Activated CD4-positive, alpha-beta memory T cell treated with anti-CD3 and anti-CD28 coated beads for 36 hours (primary cell): Measurements from ENCODE around the gene AQP3. TPM values are rescaled to one million over a fixed set of nuclear protein-coding genes. Genes with fewer than 3 reads are reported as not detected.
"Not testable (repeated sequence)": the region's sequence is repeated elsewhere in the genome, so short reads cannot be mapped to it uniquely, and the experiment has no call there.

Experiments used
- CTCF ChIA-PET: fragments of 350-600 bp; sonication (Branson Sonifier 250); formaldehyde crosslinking; loops from one replicate; lab custom pipeline; 2021; ENCODE audit warnings: antibody characterized with exemption, inconsistent platforms; lab: Charles Lee
- POLR2A ChIA-PET: fragments of 350-600 bp; sonication (Branson Sonifier 250); formaldehyde crosslinking; loops from one replicate; lab custom pipeline; 2021; ENCODE audit warnings: antibody characterized with exemption; lab: Charles Lee
- DNase-seq: peaks from one replicate; pipeline ENCODE4 v3.0.0-alpha.2; 2020
- H3K27ac Mint-ChIP-seq: one replicate; pipeline ENCODE4 v1.8.0; 2021; ENCODE audit warnings: mixed read lengths
- H3K27me3 Mint-ChIP-seq: one replicate; pipeline ENCODE4 v1.8.0; 2021; ENCODE audit warnings: mixed read lengths
- H3K36me3 Mint-ChIP-seq: one replicate; pipeline ENCODE4 v1.8.0; 2021; ENCODE audit warnings: mixed read lengths
- H3K4me1 Mint-ChIP-seq: one replicate; pipeline ENCODE4 v1.8.0; 2021; ENCODE audit warnings: low read depth, mixed read lengths
- H3K4me3 Mint-ChIP-seq: one replicate; pipeline ENCODE4 v1.8.0; 2021; ENCODE audit warnings: mild to moderate bottlenecking, mixed read lengths
- H3K9me3 Mint-ChIP-seq: one replicate; pipeline ENCODE4 v1.8.0; 2021; ENCODE audit warnings: mixed read lengths
- intact Hi-C: fragments of 100-400 bp; cut with micrococcal nuclease; formaldehyde crosslinking; loops from one replicate; pipeline ENCODE4 v1.15.1; 2023
- total RNA-seq, 2 experiments: library from RNA; stranded (reverse); gene quantifications; one replicate each; pipeline ENCODE4 v1.2.3, GENCODE V29; 2021

The AQP3 gene
- total RNA-seq, 2 experiments from 2014 or later: 19.4 to 20.2 TPM

- H3K4me1 Mint-ChIP-seq: peaks cover 11% of the 10 kb centered on the region
- no peak overlapping the region for H3K4me3 Mint-ChIP-seq
- H3K9me3 Mint-ChIP-seq: no peaks in the 10 kb centered on the region
- H3K27ac Mint-ChIP-seq: no peak overlapping the region
- intact Hi-C loops: no loop called here
- peaks cover 36% of the 10 kb centered on the region for H3K36me3 Mint-ChIP-seq
- DNase-seq: no peak
- CTCF ChIA-PET: interaction anchor here (1.1 to 20.4 kb wide), 9 partner anchors 9 to 177 kb away, joined by 3 to 386 read pairs (median 11); partner anchors contain the start of genes AQP3, AQP7, NFX1 and NOL6
- no peaks in the 10 kb centered on the region for H3K27me3 Mint-ChIP-seq
- POLR2A ChIA-PET: interaction anchor here (0.8 to 1.0 kb wide), 2 partner anchors 8 to 9 kb away, joined by 3 to 4 read pairs; partner anchors contain the start of gene NOL6
Observed at GRCh38 chr9:33464045-33464636, 16.7 kb upstream of the AQP3 start.

- intact Hi-C loops: no loop called here
- Mint-ChIP-seq H3K4me1 (peaks cover 21% of the 10 kb centered on the region), H3K27me3 (no peaks in the 10 kb centered on the region), H3K4me3 (no peak overlapping the region), H3K27ac (no peak overlapping the region), H3K36me3 (peaks cover 32% of the 10 kb centered on the region), H3K9me3 (no peaks in the 10 kb centered on the region)
- CTCF ChIA-PET: interaction anchor here (1.9 to 20.4 kb wide), 4 partner anchors 12 to 88 kb away, joined by 7 to 386 read pairs (median 17); partner anchors contain the start of gene AQP3
- no peak for DNase-seq
- POLR2A ChIA-PET: interaction anchor here (1.4 kb wide), 1 partner anchor 11 kb away, joined by 5 read pairs; the partner anchor contains the start of gene NOL6
Observed at GRCh38 chr9:33463151-33463550, 15.8 kb upstream of the AQP3 start.

GRCh38 chr9:33461492-33461891, 14.1 kb upstream of the AQP3 start:
- H3K27me3 Mint-ChIP-seq: no peaks in the 10 kb centered on the region
- H3K27ac Mint-ChIP-seq: no peak overlapping the region
- CTCF ChIA-PET: interaction anchor here (0.9 to 22.0 kb wide), 6 partner anchors 5 to 86 kb away, joined by 3 to 386 read pairs (median 19); partner anchors contain the start of genes AQP3 and NOL6
- no peak overlapping the region for H3K4me3 Mint-ChIP-seq
- intact Hi-C loops: no loop called here
- peaks cover 33% of the 10 kb centered on the region for H3K4me1 Mint-ChIP-seq
- POLR2A ChIA-PET: interaction anchor here (2.4 kb wide), 1 partner anchor 14 kb away, joined by 7 read pairs; the partner anchor contains the start of gene AQP3
- H3K9me3 Mint-ChIP-seq: no peaks in the 10 kb centered on the region
- DNase-seq: no peak
- peaks cover 21% of the 10 kb centered on the region for H3K36me3 Mint-ChIP-seq

GRCh38 chr9:33460854-33461253, 13.5 kb upstream of the AQP3 start:
- intact Hi-C loops: no loop called here
- Mint-ChIP-seq H3K4me3 (no peak overlapping the region), H3K4me1 (peaks cover 39% of the 10 kb centered on the region), H3K27me3 (no peaks in the 10 kb centered on the region), H3K9me3 (no peaks in the 10 kb centered on the region), H3K27ac (peak overlapping the region; percentile 33), H3K36me3 (peaks cover 15% of the 10 kb centered on the region)
- POLR2A ChIA-PET: interaction anchor here (2.2 to 2.4 kb wide), 2 partner anchors 13 kb away, joined by 7 to 12 read pairs; partner anchors contain the start of genes AQP3 and NOL6
- no peak for DNase-seq
- CTCF ChIA-PET: interaction anchor here (0.9 to 22.0 kb wide), 5 partner anchors 6 to 86 kb away, joined by 3 to 386 read pairs (median 27); partner anchors contain the start of genes AQP3 and NOL6

GRCh38 chr9:33459115-33459514, 11.7 kb upstream of the AQP3 start:
- CTCF ChIA-PET: interaction anchor here (2.2 to 22.0 kb wide), 4 partner anchors 8 to 84 kb away, joined by 7 to 386 read pairs (median 206); partner anchors contain the start of genes AQP3 and NOL6
- intact Hi-C loops: no loop called here
- H3K27me3 Mint-ChIP-seq: no peaks in the 10 kb centered on the region
- H3K27ac Mint-ChIP-seq: peak overlapping the region; percentile 89
- no peak for DNase-seq
- no peak overlapping the region for H3K4me3 Mint-ChIP-seq
- peaks cover 51% of the 10 kb centered on the region for H3K4me1 Mint-ChIP-seq
- peaks cover 4% of the 10 kb centered on the region for H3K36me3 Mint-ChIP-seq
- POLR2A ChIA-PET: interaction anchor here (1.2 to 2.2 kb wide), 3 partner anchors 12 to 14 kb away, joined by 3 to 12 read pairs (median 5); partner anchors contain the start of gene NOL6
- H3K9me3 Mint-ChIP-seq: no peaks in the 10 kb centered on the region

- DNase-seq: peak; percentile 84
- Mint-ChIP-seq H3K36me3 (peaks cover 4% of the 10 kb centered on the region), H3K27me3 (no peaks in the 10 kb centered on the region), H3K9me3 (no peaks in the 10 kb centered on the region), H3K4me1 (peaks cover 58% of the 10 kb centered on the region), H3K27ac (peak overlapping the region; percentile 89), H3K4me3 (peak overlapping the region; percentile 13)
- POLR2A ChIA-PET: interaction anchor here (0.7 to 1.5 kb wide), 4 partner anchors 12 to 51 kb away, joined by 3 to 5 read pairs (median 4); no protein-coding TSS in a partner anchor
- CTCF ChIA-PET: interaction anchor here (2.2 to 22.0 kb wide), 4 partner anchors 7 to 83 kb away, joined by 7 to 386 read pairs (median 206); partner anchors contain the start of genes AQP3 and NOL6
- intact Hi-C loops: loop anchor here (1.0 kb wide), 3 partner anchors 12 to 168 kb away; partner anchors contain the start of gene NFX1
Observed at GRCh38 chr9:33458444-33458843, 11.1 kb upstream of the AQP3 start.

GRCh38 chr9:33455945-33456344, 8.6 kb upstream of the AQP3 start:
- H3K36me3 Mint-ChIP-seq: no peaks in the 10 kb centered on the region
- peak overlapping the region; percentile 50 for H3K27ac Mint-ChIP-seq
- peaks cover 70% of the 10 kb centered on the region for H3K4me1 Mint-ChIP-seq
- intact Hi-C loops: no loop called here
- DNase-seq: peak; percentile 34
- CTCF ChIA-PET: interaction anchor here (0.7 to 22.0 kb wide), 2 partner anchors 9 to 11 kb away, joined by 3 to 386 read pairs; partner anchors contain the start of genes AQP3 and NOL6
- POLR2A ChIA-PET: interaction anchor here (0.7 to 0.9 kb wide), 2 partner anchors 9 to 40 kb away, joined by 3 read pairs; partner anchors contain the start of gene AQP3
- H3K27me3 Mint-ChIP-seq: no peaks in the 10 kb centered on the region
- H3K4me3 Mint-ChIP-seq: peak overlapping the region; percentile 20
- no peaks in the 10 kb centered on the region for H3K9me3 Mint-ChIP-seq

- H3K4me3 Mint-ChIP-seq, H3K9me3 Mint-ChIP-seq, intact Hi-C loops, H3K36me3 Mint-ChIP-seq, H3K27me3 Mint-ChIP-seq, DNase-seq: not testable (repeated sequence)
- CTCF ChIA-PET: interaction anchor here (22.0 kb wide), 1 partner anchor 11 kb away, joined by 386 read pairs; the partner anchor contains the start of gene NOL6
- Mint-ChIP-seq H3K4me1 (peaks cover 73% of the 10 kb centered on the region), H3K27ac (peak overlapping the region; percentile 50)
- POLR2A ChIA-PET: interaction anchor here (0.7 to 0.9 kb wide), 2 partner anchors 8 to 40 kb away, joined by 3 read pairs; partner anchors contain the start of gene AQP3
Observed at GRCh38 chr9:33455456-33455855, 8.1 kb upstream of the AQP3 start.

GRCh38 chr9:33454661-33455026, 7.3 kb upstream of the AQP3 start:
- Mint-ChIP-seq H3K27ac (peak overlapping the region; percentile 78), H3K4me1 (peaks cover 71% of the 10 kb centered on the region)
- POLR2A ChIA-PET, H3K27me3 Mint-ChIP-seq, H3K9me3 Mint-ChIP-seq, DNase-seq, H3K36me3 Mint-ChIP-seq, H3K4me3 Mint-ChIP-seq: not testable (repeated sequence)
- CTCF ChIA-PET: interaction anchor here (1.9 to 22.0 kb wide), 6 partner anchors 11 to 164 kb away, joined by 7 to 386 read pairs (median 16); partner anchors contain the start of genes NFX1 and NOL6
- intact Hi-C loops: loop anchor here (1.0 kb wide), 1 partner anchor 8 kb away; no protein-coding TSS in a partner anchor

GRCh38 chr9:33453999-33454660, 6.7 kb upstream of the AQP3 start:
- ChIA-PET CTCF (interaction anchor here (1.1 to 22.0 kb wide), 10 partner anchors 10 to 164 kb away, joined by 4 to 386 read pairs (median 13); partner anchors contain the start of genes NFX1 and NOL6), POLR2A (interaction anchor here (0.6 to 1.1 kb wide), 2 partner anchors 13 to 18 kb away, joined by 3 read pairs; no protein-coding TSS in a partner anchor)
- H3K27me3 Mint-ChIP-seq: no peaks in the 10 kb centered on the region
- H3K27ac Mint-ChIP-seq: peak overlapping the region; percentile 78
- H3K9me3 Mint-ChIP-seq: no peaks in the 10 kb centered on the region
- H3K36me3 Mint-ChIP-seq: no peaks in the 10 kb centered on the region
- intact Hi-C loops: loop anchor here (1.0 to 2.0 kb wide), 2 partner anchors 8 to 57 kb away; no protein-coding TSS in a partner anchor
- no peak overlapping the region for H3K4me3 Mint-ChIP-seq
- H3K4me1 Mint-ChIP-seq: peaks cover 68% of the 10 kb centered on the region
- peak; percentile 44 for DNase-seq
